ENCODE results near the gene CCDC141. TPM values are rescaled to one million over a fixed set of nuclear protein-coding genes. Genes with fewer than 3 reads are reported as not detected.

CCDC141 gene
- total and polyA plus RNA-seq, 7 donors: under 0.01 to 8.6 (median 3.8) TPM; not detected in 1

GRCh38 chr2:178825183-178825582 is 224.8 kb downstream of the CCDC141 start:
- Histone ChIP-seq H3K36me3 (no peaks in the 10 kb centered on the region), H3K4me3 (no peak overlapping the region), H3K4me1 (no peaks in the 10 kb centered on the region), H3K27me3 (no peaks in the 10 kb centered on the region), H3K9me3 (no peaks in the 10 kb centered on the region), H3K27ac (no peak overlapping the region)
- WGBS, 2 donors: 38 to 45% methylated on average over 1 of the region's 1 CpG
- DNase-seq: no peak
- TF ChIP-seq CTCF (IDR thresholded peaks at IDR 0.05) (no peak), EP300 (IDR thresholded peaks at IDR 0.05) (no peak), POLR2AphosphoS5 (IDR thresholded peaks at IDR 0.05) (no peak), POLR2A (IDR thresholded peaks at IDR 0.05) (no peak)
- intact Hi-C loops (cut with DNase I): no loop called here

GRCh38 chr2:178824181-178824580 is 225.8 kb downstream of the CCDC141 start:
- H3K27me3 ChIP-seq: no peaks in the 10 kb centered on the region
- no peaks in the 10 kb centered on the region for H3K9me3 ChIP-seq
- no peaks in the 10 kb centered on the region for H3K36me3 ChIP-seq
- intact Hi-C loops (cut with DNase I): no loop called here
- no peak for DNase-seq
- TF ChIP-seq EP300 (IDR thresholded peaks at IDR 0.05): no peak
- no peak for TF ChIP-seq POLR2A (IDR thresholded peaks at IDR 0.05)
- TF ChIP-seq CTCF (IDR thresholded peaks at IDR 0.05): no peak
- TF ChIP-seq POLR2AphosphoS5 (IDR thresholded peaks at IDR 0.05): no peak
- H3K27ac ChIP-seq: no peak overlapping the region
- 95 to 96% methylated on average over 7 of the region's 7 CpGs for WGBS, 2 donors
- no peaks in the 10 kb centered on the region for H3K4me1 ChIP-seq
- no peak overlapping the region for H3K4me3 ChIP-seq

- Histone ChIP-seq H3K4me1 (no peaks in the 10 kb centered on the region), H3K9me3 (no peaks in the 10 kb centered on the region), H3K36me3 (no peaks in the 10 kb centered on the region), H3K4me3 (no peak overlapping the region), H3K27me3 (no peaks in the 10 kb centered on the region), H3K27ac (no peak overlapping the region)
- no peak for TF ChIP-seq CTCF (IDR thresholded peaks at IDR 0.05)
- TF ChIP-seq POLR2A (IDR thresholded peaks at IDR 0.05): no peak
- no peak for TF ChIP-seq POLR2AphosphoS5 (IDR thresholded peaks at IDR 0.05)
- TF ChIP-seq EP300 (IDR thresholded peaks at IDR 0.05): no peak
- intact Hi-C loops (cut with DNase I): no loop called here
- 21 to 29% methylated on average over 4 of the region's 4 CpGs for WGBS, 2 donors
- no peak for DNase-seq
Measured at GRCh38 chr2:178819992-178820391, 229.9 kb downstream of the CCDC141 start.

GRCh38 chr2:178819147-178819875 is 230.6 kb downstream of the CCDC141 start:
- no peak for DNase-seq
- Histone ChIP-seq H3K9me3 (no peaks in the 10 kb centered on the region), H3K4me3 (no peak overlapping the region), H3K36me3 (no peaks in the 10 kb centered on the region), H3K4me1 (no peaks in the 10 kb centered on the region), H3K27me3 (no peaks in the 10 kb centered on the region), H3K27ac (no peak overlapping the region)
- TF ChIP-seq POLR2A (IDR thresholded peaks at IDR 0.05) (no peak), CTCF (IDR thresholded peaks at IDR 0.05) (no peak), EP300 (IDR thresholded peaks at IDR 0.05) (no peak), POLR2AphosphoS5 (IDR thresholded peaks at IDR 0.05) (no peak)
- intact Hi-C loops (cut with DNase I): no loop called here
- 86% methylated on average over 1 of the region's 1 CpG for WGBS, 2 donors

GRCh38 chr2:178811901-178812300 is 238.0 kb downstream of the CCDC141 start:
- WGBS, 2 donors: 82 to 89% methylated on average over 2 of the region's 2 CpGs
- no peaks in the 10 kb centered on the region for H3K36me3 ChIP-seq
- no peaks in the 10 kb centered on the region for H3K9me3 ChIP-seq
- no peak for DNase-seq
- no peak for TF ChIP-seq EP300 (IDR thresholded peaks at IDR 0.05)
- TF ChIP-seq CTCF (IDR thresholded peaks at IDR 0.05): no peak
- no peak for TF ChIP-seq POLR2AphosphoS5 (IDR thresholded peaks at IDR 0.05)
- TF ChIP-seq POLR2A (IDR thresholded peaks at IDR 0.05): no peak
- no peak overlapping the region for H3K27ac ChIP-seq
- H3K4me1 ChIP-seq: no peaks in the 10 kb centered on the region
- no peak overlapping the region for H3K4me3 ChIP-seq
- intact Hi-C loops (cut with DNase I): no loop called here
- H3K27me3 ChIP-seq: no peaks in the 10 kb centered on the region
